GM18517 (cell line): Measurements from ENCODE around the gene LDLRAD4.
"Not testable (repeated sequence)": the region's sequence is repeated elsewhere in the genome, so short reads cannot be mapped to it uniquely, and the experiment has no call there.

Experiments
- ATAC-seq: cut with Tn5 transposase; IDR thresholded peaks from one replicate; pipeline ENCODE4 v1.9.1; 2021; ENCODE audit warnings: mild to moderate bottlenecking, moderate library complexity; ENCODE audit not compliant: unreplicated experiment

The LDLRAD4 gene

DNA sequence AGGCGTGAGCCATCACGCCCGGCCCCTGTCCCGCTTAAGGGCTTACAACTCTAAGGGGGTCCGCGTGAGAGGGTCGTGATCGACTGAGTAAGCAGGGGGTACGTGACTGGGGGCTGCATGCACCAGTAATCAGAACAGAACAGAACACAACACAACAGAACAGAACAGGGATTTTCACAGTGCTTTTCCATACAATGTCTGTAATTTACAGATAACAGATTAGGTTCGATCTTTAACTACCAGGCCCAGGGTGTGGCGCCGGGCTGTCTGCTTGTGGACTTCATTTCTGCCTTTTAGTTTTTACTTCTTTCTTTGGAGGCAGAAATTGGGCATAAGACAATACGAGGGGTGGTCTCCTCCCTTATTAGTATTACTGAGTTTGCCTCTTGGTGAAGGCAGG lies 458.8 kb downstream of the LDLRAD4 start:
- not testable (repeated sequence) for ATAC-seq

DNA sequence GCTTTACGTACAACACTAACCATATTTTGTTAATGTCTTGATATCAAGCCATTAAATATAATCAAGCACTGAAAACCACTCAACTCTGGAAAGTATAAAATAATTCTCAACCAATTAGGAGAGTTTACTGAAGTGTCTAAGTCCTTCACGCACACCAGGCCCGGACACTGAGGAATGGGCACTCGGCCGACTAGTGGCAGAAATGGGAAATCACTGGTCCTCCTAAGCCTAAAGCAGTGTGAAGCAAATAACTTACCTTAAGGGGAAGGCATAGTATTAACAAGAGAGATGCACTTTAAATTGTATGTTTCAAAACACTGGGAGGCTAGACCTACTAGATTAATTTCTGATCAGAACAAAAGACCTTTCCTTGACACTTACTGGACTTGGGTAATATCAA lies 462.1 kb downstream of the LDLRAD4 start:
- ATAC-seq = no peak

- no peak for ATAC-seq
Observed at GRCh38 chr18:13681701-13682100, 463.1 kb downstream of the LDLRAD4 start.

DNA sequence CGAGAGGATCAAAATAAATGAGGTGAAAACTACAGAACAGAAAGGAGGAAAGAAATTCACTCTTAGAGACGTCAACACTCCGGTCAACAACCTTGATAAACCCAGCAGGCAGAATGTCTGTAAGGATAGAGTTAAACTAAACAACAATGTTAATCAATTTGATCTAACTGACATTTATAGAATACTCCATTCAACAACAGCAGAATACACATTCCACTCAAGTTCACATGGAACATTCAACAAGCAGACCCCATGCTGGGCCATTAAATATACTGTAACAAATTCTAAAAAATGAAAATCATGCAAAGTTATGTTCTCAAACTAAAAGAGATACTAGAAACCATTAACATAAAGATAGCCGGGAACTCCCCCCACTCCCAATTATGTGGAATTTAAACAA lies 466.0 kb downstream of the LDLRAD4 start:
- ATAC-seq = no peak

- ATAC-seq = no peak
Observed at GRCh38 chr18:13688191-13689136, 469.9 kb downstream of the LDLRAD4 start.

GRCh38 chr18:13690060-13690459 lies 471.5 kb downstream of the LDLRAD4 start:
- not testable (repeated sequence) for ATAC-seq

GRCh38 chr18:13695337-13695736 lies 476.8 kb downstream of the LDLRAD4 start:
- not testable (repeated sequence) for ATAC-seq

- no peak for ATAC-seq
Observed at GRCh38 chr18:13696961-13697360, 478.4 kb downstream of the LDLRAD4 start.

DNA sequence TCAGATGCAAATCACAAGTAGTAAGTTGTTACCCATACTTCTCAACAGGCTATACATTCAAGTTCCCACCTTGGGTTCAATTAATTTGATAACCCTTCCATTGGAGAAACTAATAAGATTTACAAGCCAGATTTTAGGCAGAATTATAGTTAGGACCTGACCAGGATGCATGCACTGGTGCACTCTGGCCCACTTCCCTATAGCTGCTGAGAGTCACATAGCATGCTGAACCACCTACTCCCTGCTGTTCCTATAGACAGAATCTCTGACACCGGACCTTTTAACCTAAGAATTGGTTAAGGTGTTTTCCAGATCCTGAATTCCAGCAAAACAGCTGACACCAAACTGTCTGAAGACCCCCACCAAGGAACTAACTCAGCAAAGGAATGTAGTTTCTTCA lies 481.6 kb downstream of the LDLRAD4 start:
- no peak for ATAC-seq
